ENCODE results near the gene SLC11A2. TPM values are rescaled to one million over a fixed set of nuclear protein-coding genes. Genes with fewer than 3 reads are reported as not detected.
A peak's percentile ranks its signal among the peaks of the same experiment; 100 is the strongest.

SLC11A2 gene
- total RNA-seq, 5 donors from 2014 or later (not counting 1 experiment from before 2014, with no cell fraction given): 46.5 to 62.2 (median 52.3) TPM

DNA sequence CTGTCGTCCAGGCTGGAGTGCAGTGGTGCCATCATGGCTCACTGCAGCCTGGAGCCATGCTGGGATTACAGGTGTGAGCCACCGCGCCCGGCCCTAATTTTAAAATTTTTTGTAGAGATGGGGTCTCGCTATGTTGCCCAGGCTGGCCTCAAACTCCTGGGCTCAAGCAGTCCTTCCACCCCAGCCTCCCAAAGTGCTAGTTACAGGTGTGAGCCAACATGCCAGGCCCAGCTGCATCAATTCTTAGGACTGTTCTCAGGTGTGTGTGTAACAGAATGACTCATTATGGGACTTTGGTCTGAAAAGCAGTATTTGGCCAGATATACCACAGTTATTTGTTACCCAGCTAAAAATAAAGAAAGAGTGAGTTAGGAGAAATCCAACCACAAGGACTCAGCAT, 39.3 kb upstream of the SLC11A2 start:
- Mint-ChIP-seq H3K9me3 (no peaks in the 10 kb centered on the region), H3K27ac (no peak overlapping the region), H3K4me3 (no peak overlapping the region), H3K36me3 (peaks cover 32% of the 10 kb centered on the region), H3K27me3 (no peaks in the 10 kb centered on the region), H3K4me1 (no peaks in the 10 kb centered on the region)
- Histone ChIP-seq H3K36me3 (ENCODE audit: control insufficient read depth in 2 of 2, extremely low read depth in 1 of 2, insufficient read depth in 1 of 2, low read length in 1 of 2) (peaks cover 12 to 68% of the 10 kb centered on the region in 2 donors), H3K27ac (ENCODE audit: low read length) (no peak overlapping the region), H3K4me1 (ENCODE audit: control insufficient read depth in 1 of 2, extremely low read depth in 1 of 2, insufficient read depth in 2 of 2, low read length in 2 of 2) (no peaks in the 10 kb centered on the region), H3K4me3 (ENCODE audit: control insufficient read depth in 1 of 2, extremely low read depth in 1 of 2, low read length in 1 of 2) (no peak overlapping the region), H3K27me3 (replicated peaks in 1 of 2; ENCODE audit: control insufficient read depth in 2 of 2, extremely low read depth in 1 of 2, insufficient read depth in 2 of 2, low read length in 1 of 2) (no peaks in the 10 kb centered on the region), H3K9me3 (no peaks in the 10 kb centered on the region)
- POLR2A ChIA-PET: no interaction called here
- 100% methylated on average over 1 of the region's 5 CpGs for WGBS (ENCODE audit: insufficient coverage)
- no peak for ATAC-seq (replicated peaks in 1 of 4)
- CTCF ChIA-PET: no interaction called here
- DNase-seq: no peak

DNA sequence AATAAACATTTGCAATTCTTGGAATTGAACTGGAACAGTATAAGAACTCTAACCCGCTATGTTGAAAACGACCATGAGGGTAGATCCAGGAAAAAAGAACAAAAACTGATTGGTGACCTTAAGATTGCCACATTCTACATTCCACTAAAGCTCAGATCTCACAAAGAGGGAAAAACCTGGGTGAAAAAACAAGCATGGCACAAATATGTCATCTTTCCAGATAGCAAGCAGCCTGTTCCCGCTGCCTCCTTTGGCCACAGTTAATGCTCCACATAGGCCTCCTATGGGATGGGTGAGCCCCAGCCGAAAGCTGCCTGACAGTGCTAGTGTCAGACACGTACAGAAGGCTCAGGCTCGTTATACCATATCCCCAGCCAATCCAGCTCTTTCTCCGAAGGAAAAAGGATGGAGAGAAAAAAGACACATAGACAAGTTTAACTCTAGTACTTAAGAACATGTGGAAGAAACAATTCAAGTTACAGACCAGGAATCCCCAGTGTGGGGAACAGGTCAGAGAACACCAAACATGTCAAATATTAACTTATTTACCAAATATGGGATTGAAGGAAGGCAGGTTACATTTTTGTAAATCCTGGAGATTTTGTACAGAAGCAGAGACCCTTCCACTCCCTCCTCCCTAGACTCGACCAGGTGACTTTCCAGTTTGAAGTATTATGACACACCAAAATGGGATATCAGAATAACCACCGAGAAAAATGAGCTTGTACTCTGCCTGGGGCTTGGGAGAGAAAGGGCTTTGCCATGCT, 36.6 kb upstream of the SLC11A2 start:
- H3K36me3 ChIP-seq (ENCODE audit: control insufficient read depth in 2 of 2, extremely low read depth in 1 of 2, insufficient read depth in 1 of 2, low read length in 1 of 2): peaks cover 20 to 79% of the 10 kb centered on the region in 2 donors
- WGBS (ENCODE audit: insufficient coverage): 86% methylated on average over 1 of the region's 9 CpGs
- CTCF ChIA-PET: interaction anchor here (0.5 to 0.7 kb wide), 2 partner anchors 9 to 17 kb away, joined by 3 read pairs; no protein-coding TSS in a partner anchor
- H3K9me3 ChIP-seq: no peaks in the 10 kb centered on the region
- H3K4me3 Mint-ChIP-seq: no peak overlapping the region
- H3K4me3 ChIP-seq (ENCODE audit: control insufficient read depth in 1 of 2, extremely low read depth in 1 of 2, low read length in 1 of 2): no peak overlapping the region
- H3K4me1 ChIP-seq (ENCODE audit: control insufficient read depth in 1 of 2, extremely low read depth in 1 of 2, insufficient read depth in 2 of 2, low read length in 2 of 2): no peaks in the 10 kb centered on the region
- ATAC-seq (replicated peaks in 1 of 4) (no peak), DNase-seq (no peak)
- H3K36me3 Mint-ChIP-seq: peaks cover 39% of the 10 kb centered on the region
- no peak overlapping the region for H3K27ac ChIP-seq (ENCODE audit: low read length)
- no peaks in the 10 kb centered on the region for H3K4me1 Mint-ChIP-seq
- H3K9me3 Mint-ChIP-seq: no peaks in the 10 kb centered on the region
- H3K27me3 Mint-ChIP-seq: no peaks in the 10 kb centered on the region
- peak overlapping the region; percentile 3 to 56 for H3K27ac Mint-ChIP-seq
- no peaks in the 10 kb centered on the region for H3K27me3 ChIP-seq (replicated peaks in 1 of 2; ENCODE audit: control insufficient read depth in 2 of 2, extremely low read depth in 1 of 2, insufficient read depth in 2 of 2, low read length in 1 of 2)
- POLR2A ChIA-PET: no interaction called here

DNA sequence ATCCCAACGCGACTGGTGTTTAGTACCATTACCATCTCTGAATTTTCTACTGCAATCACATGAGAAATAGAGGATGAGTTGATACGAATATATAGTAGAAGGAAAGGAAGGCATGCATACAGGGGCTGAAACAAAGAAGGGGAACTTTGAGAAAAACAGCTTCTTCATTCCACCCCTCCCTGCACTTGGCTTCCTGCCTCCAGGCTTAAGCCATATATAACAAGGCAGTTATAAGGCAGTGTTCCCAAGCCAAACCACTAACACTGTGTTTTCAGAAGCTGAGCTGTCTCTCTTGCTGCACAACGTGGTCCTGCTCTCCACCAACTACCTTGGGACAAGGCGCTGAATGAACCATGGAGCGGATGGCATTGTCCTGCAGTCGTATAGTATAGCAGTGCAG, 32.9 kb upstream of the SLC11A2 start:
- H3K36me3 ChIP-seq (ENCODE audit: control insufficient read depth in 2 of 2, extremely low read depth in 1 of 2, insufficient read depth in 1 of 2, low read length in 1 of 2): peaks cover 15 to 82% of the 10 kb centered on the region in 2 donors
- no peak for ATAC-seq (replicated peaks in 1 of 4)

DNA sequence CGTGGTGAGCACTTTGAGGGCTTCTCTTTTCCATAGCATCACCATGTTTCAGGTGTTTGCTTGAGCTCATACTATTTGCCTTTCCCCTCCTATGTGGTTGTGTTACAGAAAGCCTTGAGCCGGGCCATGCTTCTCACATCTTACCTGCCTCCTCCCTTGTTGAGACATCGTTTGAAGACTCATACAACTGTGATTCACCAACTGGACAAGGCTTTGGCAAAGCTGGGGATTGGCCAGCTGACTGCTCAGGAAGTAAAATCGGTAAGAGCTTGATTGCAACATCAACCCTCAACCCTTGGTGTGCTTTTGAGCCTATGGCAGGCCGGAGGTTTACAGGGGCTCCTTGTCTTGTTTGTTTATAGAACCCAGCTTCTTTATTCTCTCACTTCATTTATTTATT, 30.1 kb upstream of the SLC11A2 start:
- Histone ChIP-seq H3K27ac (ENCODE audit: low read length) (no peak overlapping the region), H3K4me3 (ENCODE audit: control insufficient read depth in 1 of 2, extremely low read depth in 1 of 2, low read length in 1 of 2) (no peak overlapping the region), H3K9me3 (no peaks in the 10 kb centered on the region), H3K36me3 (ENCODE audit: control insufficient read depth in 2 of 2, extremely low read depth in 1 of 2, insufficient read depth in 1 of 2, low read length in 1 of 2) (peaks cover 15 to 82% of the 10 kb centered on the region in 2 donors), H3K27me3 (replicated peaks in 1 of 2; ENCODE audit: control insufficient read depth in 2 of 2, extremely low read depth in 1 of 2, insufficient read depth in 2 of 2, low read length in 1 of 2) (no peaks in the 10 kb centered on the region), H3K4me1 (ENCODE audit: control insufficient read depth in 1 of 2, extremely low read depth in 1 of 2, insufficient read depth in 2 of 2, low read length in 2 of 2) (no peaks in the 10 kb centered on the region)
- Mint-ChIP-seq H3K27me3 (no peaks in the 10 kb centered on the region), H3K27ac (no peak overlapping the region), H3K4me1 (peaks cover 5 to 9% (median 7%) of the 10 kb centered on the region in 3 donors), H3K9me3 (no peaks in the 10 kb centered on the region), H3K36me3 (peaks cover 58% of the 10 kb centered on the region), H3K4me3 (no peak overlapping the region)
- ChIA-PET CTCF (interaction anchor here in 1 of 2 donors (0.6 to 0.9 kb wide), 2 partner anchors 9 to 291 kb away, joined by 3 to 4 read pairs; no protein-coding TSS in a partner anchor), POLR2A (no interaction called here)
- DNase-seq (no peak), ATAC-seq (replicated peaks in 1 of 4) (no peak)
- WGBS (ENCODE audit: insufficient coverage): 67% methylated on average over 1 of the region's 5 CpGs

More for the DNA sequence above, 32.9 kb upstream of the SLC11A2 start:
- Histone ChIP-seq H3K4me1 (ENCODE audit: control insufficient read depth in 1 of 2, extremely low read depth in 1 of 2, insufficient read depth in 2 of 2, low read length in 2 of 2) (no peaks in the 10 kb centered on the region), H3K27me3 (replicated peaks in 1 of 2; ENCODE audit: control insufficient read depth in 2 of 2, extremely low read depth in 1 of 2, insufficient read depth in 2 of 2, low read length in 1 of 2) (no peaks in the 10 kb centered on the region), H3K4me3 (ENCODE audit: control insufficient read depth in 1 of 2, extremely low read depth in 1 of 2, low read length in 1 of 2) (no peak overlapping the region), H3K27ac (ENCODE audit: low read length) (no peak overlapping the region), H3K9me3 (no peaks in the 10 kb centered on the region)
- POLR2A ChIA-PET: no interaction called here
- H3K36me3 Mint-ChIP-seq: peaks cover 39% of the 10 kb centered on the region
- H3K27ac Mint-ChIP-seq: no peak overlapping the region
- no peaks in the 10 kb centered on the region for H3K27me3 Mint-ChIP-seq
- no peaks in the 10 kb centered on the region for H3K4me1 Mint-ChIP-seq
- WGBS (ENCODE audit: insufficient coverage): 100% methylated on average over 1 of the region's 7 CpGs
- no peaks in the 10 kb centered on the region for H3K9me3 Mint-ChIP-seq
- DNase-seq: no peak
- CTCF ChIA-PET: no interaction called here
- H3K4me3 Mint-ChIP-seq: no peak overlapping the region

DNA sequence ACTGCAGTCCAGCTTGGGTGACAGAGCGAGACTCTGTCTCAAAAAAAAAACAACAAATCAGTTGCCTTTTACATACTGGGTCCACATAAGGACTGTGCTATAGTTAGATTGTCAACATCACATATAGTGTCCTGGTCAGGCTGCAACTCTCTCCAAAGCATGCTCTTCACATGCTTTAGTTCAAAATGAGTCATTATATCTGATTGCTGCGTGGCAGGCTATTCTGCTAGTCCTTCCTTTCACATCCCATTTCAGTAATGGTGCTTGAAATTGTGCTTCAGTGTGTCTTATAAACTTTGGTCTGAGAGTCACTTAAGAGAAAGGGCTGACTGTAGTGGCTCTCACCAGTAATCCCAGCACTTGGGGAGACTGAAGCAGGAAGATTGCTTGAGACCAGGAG, 28.9 kb upstream of the SLC11A2 start:
- ATAC-seq (replicated peaks in 1 of 4): no peak
- no peaks in the 10 kb centered on the region for H3K9me3 ChIP-seq
- H3K36me3 ChIP-seq (ENCODE audit: control insufficient read depth in 2 of 2, extremely low read depth in 1 of 2, insufficient read depth in 1 of 2, low read length in 1 of 2): peaks cover 15 to 81% of the 10 kb centered on the region in 2 donors
- H3K4me3 ChIP-seq (ENCODE audit: control insufficient read depth in 1 of 2, extremely low read depth in 1 of 2, low read length in 1 of 2): no peak overlapping the region
- H3K4me1 Mint-ChIP-seq: peaks cover 5 to 9% (median 9%) of the 10 kb centered on the region in 3 donors
- no peak for DNase-seq
- H3K27me3 ChIP-seq (replicated peaks in 1 of 2; ENCODE audit: control insufficient read depth in 2 of 2, extremely low read depth in 1 of 2, insufficient read depth in 2 of 2, low read length in 1 of 2): no peaks in the 10 kb centered on the region
- no CpG with 5 or more reads among the region's 2 CpGs for WGBS (ENCODE audit: insufficient coverage)
- POLR2A ChIA-PET: interaction anchor here in 1 of 2 donors (0.6 kb wide), 1 partner anchor 266 kb away, joined by 6 read pairs; no protein-coding TSS in a partner anchor
- no peak overlapping the region for H3K4me3 Mint-ChIP-seq
- H3K36me3 Mint-ChIP-seq: peaks cover 54% of the 10 kb centered on the region
- CTCF ChIA-PET: interaction anchor here in 1 of 2 donors (0.7 kb wide), 1 partner anchor 172 kb away, joined by 4 read pairs; no protein-coding TSS in a partner anchor
- no peak overlapping the region for H3K27ac Mint-ChIP-seq
- H3K9me3 Mint-ChIP-seq: no peaks in the 10 kb centered on the region
- H3K27ac ChIP-seq (ENCODE audit: low read length): no peak overlapping the region
- H3K4me1 ChIP-seq (ENCODE audit: control insufficient read depth in 1 of 2, extremely low read depth in 1 of 2, insufficient read depth in 2 of 2, low read length in 2 of 2): no peaks in the 10 kb centered on the region
- H3K27me3 Mint-ChIP-seq: no peaks in the 10 kb centered on the region

DNA sequence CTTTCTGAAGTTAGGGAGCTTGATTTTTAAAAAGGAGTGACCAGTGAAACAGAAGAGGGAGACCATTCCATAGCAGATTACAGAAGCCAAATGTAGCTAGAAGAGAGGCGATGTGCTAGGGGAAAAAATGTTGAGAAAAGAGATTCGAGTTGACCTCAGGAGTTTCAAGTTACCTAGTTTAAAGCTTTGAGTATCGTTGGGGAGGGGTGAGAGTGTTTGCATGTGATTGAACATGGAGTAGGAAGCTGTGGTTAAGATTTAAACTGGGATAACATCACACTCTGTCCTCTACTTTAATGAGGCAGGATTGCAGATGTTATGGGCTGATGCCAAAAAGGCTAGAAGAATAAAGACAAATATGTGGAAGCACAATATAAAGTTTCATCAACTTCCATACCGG, 25.6 kb upstream of the SLC11A2 start:
- Mint-ChIP-seq H3K27ac (peak overlapping the region in 1 of 2 donors; percentile 5), H3K9me3 (no peaks in the 10 kb centered on the region), H3K27me3 (no peaks in the 10 kb centered on the region), H3K36me3 (peaks cover 33% of the 10 kb centered on the region), H3K4me3 (no peak overlapping the region), H3K4me1 (peaks cover 31 to 37% (median 36%) of the 10 kb centered on the region in 3 donors)
- Histone ChIP-seq H3K9me3 (no peaks in the 10 kb centered on the region), H3K4me3 (ENCODE audit: control insufficient read depth in 1 of 2, extremely low read depth in 1 of 2, low read length in 1 of 2) (no peak overlapping the region), H3K36me3 (ENCODE audit: control insufficient read depth in 2 of 2, extremely low read depth in 1 of 2, insufficient read depth in 1 of 2, low read length in 1 of 2) (peaks cover 7 to 51% of the 10 kb centered on the region in 2 donors), H3K27me3 (replicated peaks in 1 of 2; ENCODE audit: control insufficient read depth in 2 of 2, extremely low read depth in 1 of 2, insufficient read depth in 2 of 2, low read length in 1 of 2) (no peaks in the 10 kb centered on the region), H3K4me1 (ENCODE audit: control insufficient read depth in 1 of 2, extremely low read depth in 1 of 2, insufficient read depth in 2 of 2, low read length in 2 of 2) (peaks cover 12 to 22% of the 10 kb centered on the region in 2 experiments), H3K27ac (ENCODE audit: low read length) (no peak overlapping the region)
- no peak for ATAC-seq (replicated peaks in 1 of 4)
- whole genome bisulfite sequencing (ENCODE audit: insufficient coverage): no CpG with 5 or more reads among the region's 4 CpGs
- no peak for DNase-seq
- ChIA-PET POLR2A (no interaction called here), CTCF (interaction anchor here (0.5 to 0.7 kb wide), 3 partner anchors 15 to 39 kb away, joined by 3 to 5 read pairs (median 3); no protein-coding TSS in a partner anchor)

Data from T-cell (primary cell).